HCT116 (cell line): Measurements from ENCODE around the gene VIPR2. TPM values are rescaled to one million over a fixed set of nuclear protein-coding genes. Genes with fewer than 3 reads are reported as not detected.

Experiments used
- ATAC-seq: fragments of 200-7000 bp; cut with Tn5 transposase; 2 replicates; pipeline ENCODE4 v1.9.1; 2020; ENCODE audit warnings: mild to moderate bottlenecking, moderate library complexity
- BruUV-seq: library from RNA; stranded (reverse); fragments of 400-500 nt; replicated peaks from 2 replicates; lab custom pipeline; 2021; lab: Mats Ljungman, UMichigan
- CTCF ChIA-PET: fragments of 300-600 bp; sonication (Branson Sonifier 250); formaldehyde crosslinking; loops from one replicate; lab custom pipeline; 2021; ENCODE audit warnings: antibody characterized with exemption; lab: Charles Lee
- POLR2A ChIA-PET: fragments of 300-600, 350-600 bp; sonication (Branson Sonifier 250); formaldehyde crosslinking; loops from one replicate; lab custom pipeline; 2021; ENCODE audit warnings: antibody characterized with exemption; lab: Charles Lee
- RAD21 ChIA-PET, 2 experiments: fragments of 300-600 bp; sonication (Branson Sonifier 250); formaldehyde crosslinking; loops; one replicate each; lab custom pipeline; 2023; ENCODE audit warnings: low total read pairs in 2 of 2; ENCODE audit not compliant: uncharacterized antibody in 2 of 2, unreplicated experiment in 2 of 2, low non-redundant PET in 1 of 2; lab: Charles Lee
- DNase-seq: peaks from one replicate; pipeline ENCODE4 v3.0.0-alpha.2; 2010; ENCODE audit warnings: low read depth, low spot score
- H2AFZ ChIP-seq: fragments of 200-600 bp; shearing (Covaris generic), sonication (generic); 2 replicates; pipeline ENCODE4 v1.6.1; 2017; ENCODE audit warnings: low read depth, mixed run types, mixed read lengths, antibody characterized with exemption, low read length; ENCODE audit not compliant: poor library complexity, severe bottlenecking
- H3K27ac ChIP-seq: 2 replicates; pipeline ENCODE4 v1.5.1; 2012; ENCODE audit warnings: low read depth, low read length
- H3K27me3 ChIP-seq: fragments of 200-600 bp; sonication (generic); 2 replicates; pipeline ENCODE4 v1.6.1; 2016; ENCODE audit warnings: mixed run types, low read length, mixed read lengths; ENCODE audit not compliant: insufficient read depth
- H3K36me3 ChIP-seq, 2 experiments: fragments of 200-500 bp in 1 of 2; fragments of 200-600 bp in 1 of 2; sonication (Bioruptor generic) in 1 of 2; sonication (generic) in 1 of 2; 2 replicates each; pipeline versions ENCODE4 v1.5.1 to v1.6.1; 2014 to 2016; ENCODE audit warnings: low read length in 2 of 2, inconsistent platforms in 1 of 2, mixed read lengths in 1 of 2, mixed run types in 1 of 2; ENCODE audit not compliant: insufficient read depth in 2 of 2, control insufficient read depth in 1 of 2
- H3K4me1 ChIP-seq, 2 experiments: fragments of 200-600 bp in 1 of 2; sonication (generic) in 1 of 2; 2 replicates each; pipeline versions ENCODE4 v1.5.1 to v1.6.1; 2012 to 2017; ENCODE audit warnings: low read length in 2 of 2, inconsistent platforms in 1 of 2, mild to moderate bottlenecking in 1 of 2, mixed read lengths in 1 of 2, mixed run types in 1 of 2, moderate library complexity in 1 of 2; ENCODE audit not compliant: insufficient read depth in 2 of 2, control insufficient read depth in 1 of 2
- H3K4me2 ChIP-seq: fragments of 200-600 bp; sonication (generic); 2 replicates; pipeline ENCODE4 v1.6.1; 2017; ENCODE audit warnings: mixed run types, low read length, mixed read lengths
- H3K4me3 ChIP-seq, 2 experiments: fragments of 200-600 bp in 1 of 2; sonication (generic) in 1 of 2; replicated peaks in 1 of 2; 2 replicates each; pipeline ENCODE4 v1.5.1; 2011 to 2016; ENCODE audit warnings: low read length in 2 of 2, control low read depth in 1 of 2, low read depth in 1 of 2, mild to moderate bottlenecking in 1 of 2, mixed read lengths in 1 of 2, mixed run types in 1 of 2
- H3K79me2 ChIP-seq: fragments of 200-600 bp; sonication (generic); 2 replicates; pipeline ENCODE4 v1.6.1; 2017; ENCODE audit warnings: mild to moderate bottlenecking, mixed run types, low read length, moderate library complexity, mixed read lengths; ENCODE audit not compliant: insufficient read depth
- H3K9ac ChIP-seq: fragments of 200-600 bp; sonication (generic); 2 replicates; pipeline ENCODE4 v1.6.1; 2016; ENCODE audit warnings: low read length, mixed read lengths
- H3K9me2 ChIP-seq: fragments of 200-600 bp; sonication (generic), shearing (Covaris generic); 2 replicates; pipeline ENCODE4 v1.6.1; 2017; ENCODE audit warnings: mixed run types, mild to moderate bottlenecking, moderate library complexity; ENCODE audit not compliant: insufficient read depth
- H3K9me3 ChIP-seq, 2 experiments: fragments of 200-500 bp in 1 of 2; fragments of 200-600 bp in 1 of 2; sonication (Bioruptor generic) in 1 of 2; sonication (generic) in 1 of 2; 2 replicates each; pipeline ENCODE4 v1.6.1; 2014 to 2017; ENCODE audit warnings: low read length in 2 of 2, mixed read lengths in 2 of 2, inconsistent platforms in 1 of 2, low read depth in 1 of 2, mild to moderate bottlenecking in 1 of 2, mixed run types in 1 of 2, moderate library complexity in 1 of 2; ENCODE audit not compliant: control insufficient read depth in 1 of 2, insufficient read depth in 1 of 2
- H4K20me1 ChIP-seq: fragments of 200-600 bp; sonication (generic), shearing (Covaris generic); 2 replicates; pipeline ENCODE4 v1.6.1; 2017; ENCODE audit warnings: mixed run types, mild to moderate bottlenecking, moderate library complexity; ENCODE audit not compliant: insufficient read depth
- ATF3 ChIP-seq: IDR thresholded peaks from 2 replicates; pipeline ENCODE4 v1.6.1; 2012
- CBX3 ChIP-seq: IDR thresholded peaks from 2 replicates; pipeline ENCODE4 v1.6.1; 2012; ENCODE audit warnings: low read depth
- CEBPB ChIP-seq: IDR thresholded peaks from 2 replicates; pipeline ENCODE4 v1.6.1; 2012; ENCODE audit warnings: low read depth
- EGR1 ChIP-seq: IDR thresholded peaks from 2 replicates; pipeline ENCODE4 v1.6.1; 2012; ENCODE audit warnings: low read depth
- ELF1 ChIP-seq: IDR thresholded peaks from 2 replicates; pipeline ENCODE4 v1.6.1; 2012; ENCODE audit warnings: low read depth, borderline replicate concordance
- EZH2 ChIP-seq: fragments of 200-600 bp; sonication (generic); IDR thresholded peaks from 2 replicates; pipeline ENCODE4 v1.6.1; 2017; ENCODE audit warnings: antibody characterized with exemption, mixed run types
- EZH2phosphoT487 ChIP-seq: fragments of 200-600 bp; IDR thresholded peaks from 2 replicates; pipeline ENCODE4 v1.6.1; 2018; ENCODE audit warnings: antibody characterized with exemption, borderline replicate concordance
- POLR2A ChIP-seq: IDR thresholded peaks from 2 replicates; pipeline ENCODE4 v1.7.0; 2011; ENCODE audit warnings: borderline replicate concordance; ENCODE audit not compliant: insufficient read depth, insufficient read length; ENCODE audit errors: extremely low read depth
- POLR2AphosphoS5 ChIP-seq: IDR thresholded peaks from 2 replicates; pipeline ENCODE4 v1.6.1; 2011; ENCODE audit warnings: mild to moderate bottlenecking, low read depth, low read length, moderate library complexity
- RAD21 ChIP-seq: IDR thresholded peaks from 2 replicates; pipeline ENCODE4 v1.6.1; 2012; ENCODE audit warnings: low read depth, mild to moderate bottlenecking
- SIN3A ChIP-seq: IDR thresholded peaks from 2 replicates; pipeline ENCODE4 v1.6.1; 2012; ENCODE audit warnings: low read depth
- SP1 ChIP-seq: IDR thresholded peaks from 2 replicates; pipeline ENCODE4 v1.6.1; 2012; ENCODE audit warnings: low read depth
- SRF ChIP-seq: IDR thresholded peaks from 2 replicates; pipeline ENCODE4 v1.6.1; 2012; ENCODE audit warnings: low read depth
- TCF7L2 ChIP-seq: IDR thresholded peaks from 2 replicates; pipeline ENCODE4 v1.7.0; 2011; ENCODE audit warnings: borderline replicate concordance, inconsistent platforms; ENCODE audit not compliant: insufficient read depth, insufficient read length; ENCODE audit errors: extremely low read depth
- YY1 ChIP-seq: IDR thresholded peaks from 2 replicates; pipeline ENCODE4 v1.6.1; 2011; ENCODE audit warnings: low read length, low read depth, moderate library complexity, mild to moderate bottlenecking; ENCODE audit not compliant: insufficient replicate concordance; ENCODE audit errors: extremely low read depth
- ZBTB33 ChIP-seq: IDR thresholded peaks from 2 replicates; pipeline ENCODE4 v1.6.1; 2011; ENCODE audit warnings: mild to moderate bottlenecking, low read length, moderate library complexity; ENCODE audit not compliant: insufficient replicate concordance; ENCODE audit errors: extremely low read depth
- ZFX ChIP-seq: fragments of 450-650 bp; IDR thresholded peaks from 2 replicates; pipeline ENCODE4 v1.6.1; 2017
- ZNF274 ChIP-seq: fragments of 200-500 bp; sonication (Bioruptor generic); IDR thresholded peaks from 2 replicates; pipeline ENCODE4 v1.6.1; 2014; ENCODE audit warnings: mild to moderate bottlenecking, low read depth, low read length, inconsistent platforms
- intact Hi-C: fragments of 100-400 bp; cut with micrococcal nuclease; formaldehyde crosslinking; loops from 2 replicates; pipeline ENCODE4 v1.10.0; 2022
- total RNA-seq: library from RNA; stranded (reverse); gene quantifications from one replicate; pipeline ENCODE4 v1.2.1, GENCODE V29; 2021; ENCODE audit not compliant: unreplicated experiment

The VIPR2 gene
- total RNA-seq, 1 experiment from 2014 or later = 0.10 TPM

- H2AFZ ChIP-seq = no peak overlapping the region
- 0 out of 2 replicates have a peak, but pooled peaks cover 4% of the 10 kb centered on the region for H3K27me3 ChIP-seq
- ChIA-PET RAD21 (no interaction called here), POLR2A (no interaction called here), CTCF (no interaction called here)
- intact Hi-C loops = no loop called here
- DNase-seq (no peak), ATAC-seq (no peak)
- no peak overlapping the region for H3K4me2 ChIP-seq
- no TSS peak for BruUV-seq
- no peaks in the 10 kb centered on the region for H3K36me3 ChIP-seq
- no peak overlapping the region for H3K9ac ChIP-seq
- H3K9me3 ChIP-seq = no peaks in the 10 kb centered on the region
- H3K4me3 ChIP-seq = no peak overlapping the region
- TF ChIP-seq CBX3 = no peak
- no peak for TF ChIP-seq ATF3
- TF ChIP-seq SRF = no peak
- TF ChIP-seq SIN3A = no peak
- no peak for TF ChIP-seq EZH2
- TF ChIP-seq ZBTB33 = no peak
- no peak for TF ChIP-seq POLR2A
- TF ChIP-seq EGR1 = no peak
- no peak for TF ChIP-seq EZH2phosphoT487
- TF ChIP-seq ZNF274 = no peak
- TF ChIP-seq POLR2AphosphoS5 = no peak
- no peak for TF ChIP-seq ZFX
- no peak for TF ChIP-seq YY1
- no peak for TF ChIP-seq CEBPB
- TF ChIP-seq TCF7L2 = no peak
- TF ChIP-seq ELF1 = no peak
- TF ChIP-seq RAD21 = no peak
- TF ChIP-seq SP1 = no peak
- no peaks in the 10 kb centered on the region for H4K20me1 ChIP-seq
- H3K27ac ChIP-seq = no peak overlapping the region
- H3K79me2 ChIP-seq = no peaks in the 10 kb centered on the region
- H3K4me1 ChIP-seq = peaks cover 0 to 2% of the 10 kb centered on the region in 2 experiments; a peak in 1 of 4 replicates
- H3K9me2 ChIP-seq = no peaks in the 10 kb centered on the region
These were observed 49.0 kb upstream of the VIPR2 start for GRCh38 chr7:159193543-159194090.
